ENCODE data around the gene SPATA16.

GRCh38 chr3:173089283-173089682 is 51.8 kb downstream of the SPATA16 start:
- TF ChIP-seq CTCF (conservative IDR thresholded peaks at IDR 0.05 in 1 of 2, IDR thresholded peaks at IDR 0.05 in 1 of 2; ENCODE audit: extremely low read depth in 1 of 2, insufficient read depth in 1 of 2, low read depth in 1 of 2, low read length in 2 of 2) (no peak), EZH2 (IDR thresholded peaks at IDR 0.05; ENCODE audit: borderline replicate concordance, low read length) (no peak)

Data from mammary epithelial cell (primary cell).